Measurements from ENCODE around the gene GNB1L. TPM values are rescaled to one million over a fixed set of nuclear protein-coding genes. Genes with fewer than 3 reads are reported as not detected.

Gene GNB1L
- total and polyA plus RNA-seq, 2 of the 13 experiments (the other 11 are each of a cell fraction or from before 2014, with no cell fraction given), result 2.5 to 7.4 TPM

DNA sequence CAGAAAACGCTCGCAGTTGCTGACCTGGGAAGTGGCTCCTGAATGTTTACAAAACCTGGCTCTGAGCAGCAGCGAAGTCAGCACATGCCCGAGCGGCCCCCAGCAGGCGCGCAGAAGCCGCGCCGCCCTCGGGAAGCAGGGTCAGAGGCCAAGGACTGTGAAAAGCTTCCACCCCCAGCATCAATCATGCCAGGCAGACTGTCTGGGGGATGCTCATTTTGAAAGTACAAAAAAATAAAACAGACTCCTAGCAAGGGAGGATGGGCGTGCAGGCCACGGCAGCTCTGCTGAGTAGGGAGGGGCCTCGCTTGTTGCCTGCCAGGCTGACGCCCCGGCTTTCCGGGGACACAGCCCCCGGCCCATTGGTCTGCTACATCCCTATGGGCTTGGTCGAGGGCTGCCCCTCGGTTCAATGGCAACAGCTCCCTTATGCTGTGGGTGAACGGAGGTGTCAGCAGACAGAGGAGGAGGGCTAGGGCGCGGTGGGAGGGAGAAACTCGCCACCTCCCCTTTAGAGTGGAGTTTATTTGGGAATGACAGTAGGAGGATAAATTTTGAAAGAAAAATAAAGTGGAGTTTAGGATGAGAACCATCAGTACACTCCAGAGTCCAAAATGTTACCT is 37.7 kb upstream of the GNB1L start (continued):
- TF ChIP-seq RCOR2 (CRISPR knock-in tag; IDR thresholded peaks at IDR 0.05) (peak; percentile 72), ARNT2 (CRISPR knock-in tag; IDR thresholded peaks at IDR 0.05; ENCODE audit: low read depth) (peak; percentile 94), GABPB1 (CRISPR knock-in tag; IDR thresholded peaks at IDR 0.05) (peak; percentile 74), NFE2L2 (IDR thresholded peaks at IDR 0.05; ENCODE audit: low read length) (no peak), AGO2 (optimal IDR thresholded peaks at IDR 0.05; ENCODE audit: low read depth, low read length) (no peak), ARID2 (CRISPR knock-in tag; IDR thresholded peaks at IDR 0.05; ENCODE audit: borderline replicate concordance) (peak; percentile 96; the same call in 1 of the 2 replicates), ZSCAN12 (CRISPR knock-in tag; IDR thresholded peaks at IDR 0.05) (peak; percentile 99), MEF2D (CRISPR knock-in tag; IDR thresholded peaks at IDR 0.05) (peak; percentile 96), MIER3 (CRISPR knock-in tag; IDR thresholded peaks at IDR 0.05; ENCODE audit: borderline replicate concordance) (peak; percentile 69; the same call in 1 of the 2 replicates), DPF2 (CRISPR knock-in tag; IDR thresholded peaks at IDR 0.05; ENCODE audit: borderline replicate concordance, low read depth) (0 out of 2 replicates have a peak, but pooled peaks have one; percentile 21), ZNF644 (CRISPR knock-in tag; IDR thresholded peaks at IDR 0.05; ENCODE audit: low read depth) (no peak), ARNT (IDR thresholded peaks at IDR 0.05) (no peak), MXI1 (IDR thresholded peaks at IDR 0.05; ENCODE audit: borderline replicate concordance, low read depth, low read length) (no peak; the same call in 2 of the 3 replicates), TCF12 (IDR thresholded peaks at IDR 0.05) (no peak), TCF12 (CRISPR knock-in tag; IDR thresholded peaks at IDR 0.05) (0 out of 2 replicates have a peak, but pooled peaks have one; percentile 89), NCOA1 (CRISPR knock-in tag; IDR thresholded peaks at IDR 0.05) (0 out of 2 replicates have a peak, but pooled peaks have one; percentile 60)
- TF ChIP-seq, protein P1, sequence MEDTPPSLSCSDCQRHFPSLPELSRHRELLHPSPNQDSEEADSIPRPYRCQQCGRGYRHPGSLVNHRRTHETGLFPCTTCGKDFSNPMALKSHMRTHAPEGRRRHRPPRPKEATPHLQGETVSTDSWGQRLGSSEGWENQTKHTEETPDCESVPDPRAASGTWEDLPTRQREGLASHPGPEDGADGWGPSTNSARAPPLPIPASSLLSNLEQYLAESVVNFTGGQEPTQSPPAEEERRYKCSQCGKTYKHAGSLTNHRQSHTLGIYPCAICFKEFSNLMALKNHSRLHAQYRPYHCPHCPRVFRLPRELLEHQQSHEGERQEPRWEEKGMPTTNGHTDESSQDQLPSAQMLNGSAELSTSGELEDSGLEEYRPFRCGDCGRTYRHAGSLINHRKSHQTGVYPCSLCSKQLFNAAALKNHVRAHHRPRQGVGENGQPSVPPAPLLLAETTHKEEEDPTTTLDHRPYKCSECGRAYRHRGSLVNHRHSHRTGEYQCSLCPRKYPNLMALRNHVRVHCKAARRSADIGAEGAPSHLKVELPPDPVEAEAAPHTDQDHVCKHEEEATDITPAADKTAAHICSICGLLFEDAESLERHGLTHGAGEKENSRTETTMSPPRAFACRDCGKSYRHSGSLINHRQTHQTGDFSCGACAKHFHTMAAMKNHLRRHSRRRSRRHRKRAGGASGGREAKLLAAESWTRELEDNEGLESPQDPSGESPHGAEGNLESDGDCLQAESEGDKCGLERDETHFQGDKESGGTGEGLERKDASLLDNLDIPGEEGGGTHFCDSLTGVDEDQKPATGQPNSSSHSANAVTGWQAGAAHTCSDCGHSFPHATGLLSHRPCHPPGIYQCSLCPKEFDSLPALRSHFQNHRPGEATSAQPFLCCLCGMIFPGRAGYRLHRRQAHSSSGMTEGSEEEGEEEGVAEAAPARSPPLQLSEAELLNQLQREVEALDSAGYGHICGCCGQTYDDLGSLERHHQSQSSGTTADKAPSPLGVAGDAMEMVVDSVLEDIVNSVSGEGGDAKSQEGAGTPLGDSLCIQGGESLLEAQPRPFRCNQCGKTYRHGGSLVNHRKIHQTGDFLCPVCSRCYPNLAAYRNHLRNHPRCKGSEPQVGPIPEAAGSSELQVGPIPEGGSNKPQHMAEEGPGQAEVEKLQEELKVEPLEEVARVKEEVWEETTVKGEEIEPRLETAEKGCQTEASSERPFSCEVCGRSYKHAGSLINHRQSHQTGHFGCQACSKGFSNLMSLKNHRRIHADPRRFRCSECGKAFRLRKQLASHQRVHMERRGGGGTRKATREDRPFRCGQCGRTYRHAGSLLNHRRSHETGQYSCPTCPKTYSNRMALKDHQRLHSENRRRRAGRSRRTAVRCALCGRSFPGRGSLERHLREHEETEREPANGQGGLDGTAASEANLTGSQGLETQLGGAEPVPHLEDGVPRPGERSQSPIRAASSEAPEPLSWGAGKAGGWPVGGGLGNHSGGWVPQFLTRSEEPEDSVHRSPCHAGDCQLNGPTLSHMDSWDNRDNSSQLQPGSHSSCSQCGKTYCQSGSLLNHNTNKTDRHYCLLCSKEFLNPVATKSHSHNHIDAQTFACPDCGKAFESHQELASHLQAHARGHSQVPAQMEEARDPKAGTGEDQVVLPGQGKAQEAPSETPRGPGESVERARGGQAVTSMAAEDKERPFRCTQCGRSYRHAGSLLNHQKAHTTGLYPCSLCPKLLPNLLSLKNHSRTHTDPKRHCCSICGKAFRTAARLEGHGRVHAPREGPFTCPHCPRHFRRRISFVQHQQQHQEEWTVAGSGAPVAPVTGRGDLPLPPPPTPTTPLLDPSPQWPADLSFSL (CRISPR knock-in tag; IDR thresholded peaks at IDR 0.05), result peak; percentile 65; the same call in 1 of the 2 replicates
- TF ChIP-seq, protein P2, sequence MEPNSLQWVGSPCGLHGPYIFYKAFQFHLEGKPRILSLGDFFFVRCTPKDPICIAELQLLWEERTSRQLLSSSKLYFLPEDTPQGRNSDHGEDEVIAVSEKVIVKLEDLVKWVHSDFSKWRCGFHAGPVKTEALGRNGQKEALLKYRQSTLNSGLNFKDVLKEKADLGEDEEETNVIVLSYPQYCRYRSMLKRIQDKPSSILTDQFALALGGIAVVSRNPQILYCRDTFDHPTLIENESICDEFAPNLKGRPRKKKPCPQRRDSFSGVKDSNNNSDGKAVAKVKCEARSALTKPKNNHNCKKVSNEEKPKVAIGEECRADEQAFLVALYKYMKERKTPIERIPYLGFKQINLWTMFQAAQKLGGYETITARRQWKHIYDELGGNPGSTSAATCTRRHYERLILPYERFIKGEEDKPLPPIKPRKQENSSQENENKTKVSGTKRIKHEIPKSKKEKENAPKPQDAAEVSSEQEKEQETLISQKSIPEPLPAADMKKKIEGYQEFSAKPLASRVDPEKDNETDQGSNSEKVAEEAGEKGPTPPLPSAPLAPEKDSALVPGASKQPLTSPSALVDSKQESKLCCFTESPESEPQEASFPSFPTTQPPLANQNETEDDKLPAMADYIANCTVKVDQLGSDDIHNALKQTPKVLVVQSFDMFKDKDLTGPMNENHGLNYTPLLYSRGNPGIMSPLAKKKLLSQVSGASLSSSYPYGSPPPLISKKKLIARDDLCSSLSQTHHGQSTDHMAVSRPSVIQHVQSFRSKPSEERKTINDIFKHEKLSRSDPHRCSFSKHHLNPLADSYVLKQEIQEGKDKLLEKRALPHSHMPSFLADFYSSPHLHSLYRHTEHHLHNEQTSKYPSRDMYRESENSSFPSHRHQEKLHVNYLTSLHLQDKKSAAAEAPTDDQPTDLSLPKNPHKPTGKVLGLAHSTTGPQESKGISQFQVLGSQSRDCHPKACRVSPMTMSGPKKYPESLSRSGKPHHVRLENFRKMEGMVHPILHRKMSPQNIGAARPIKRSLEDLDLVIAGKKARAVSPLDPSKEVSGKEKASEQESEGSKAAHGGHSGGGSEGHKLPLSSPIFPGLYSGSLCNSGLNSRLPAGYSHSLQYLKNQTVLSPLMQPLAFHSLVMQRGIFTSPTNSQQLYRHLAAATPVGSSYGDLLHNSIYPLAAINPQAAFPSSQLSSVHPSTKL (CRISPR knock-in tag; IDR thresholded peaks at IDR 0.05), result peak; percentile 85

All from HepG2 (cell line).